Fibroblast of the aortic adventitia (primary cell): ENCODE data around the gene GAREM1. TPM values are rescaled to one million over a fixed set of nuclear protein-coding genes. Genes with fewer than 3 reads are reported as not detected.

Experiments used
- DNase-seq: peaks from one replicate; pipeline ENCODE4 v3.0.0-alpha.2; 2010; ENCODE audit warnings: low read depth
- H3K4me3 ChIP-seq: 2 replicates; pipeline ENCODE4 v1.5.1; 2011; ENCODE audit warnings: low read depth, mild to moderate bottlenecking, control low read depth, low read length, moderate library complexity
- total RNA-seq: library from RNA; depleted of rRNA; stranded (reverse); fragments of >200 nt; gene quantifications from 2 replicates; pipeline ENCODE4 v1.2.3, GENCODE V29; 2012; ENCODE audit warnings: low replicate concordance
- TF ChIP-seq, protein P1 (sequence below): IDR thresholded peaks from 2 replicates; pipeline ENCODE4 v1.5.1; 2011; ENCODE audit warnings: mild to moderate bottlenecking, low read length, control low read depth, inconsistent platforms; ENCODE audit not compliant: insufficient read depth

Gene GAREM1
- total RNA-seq, 1 donor, result 5.5 TPM

DNA sequence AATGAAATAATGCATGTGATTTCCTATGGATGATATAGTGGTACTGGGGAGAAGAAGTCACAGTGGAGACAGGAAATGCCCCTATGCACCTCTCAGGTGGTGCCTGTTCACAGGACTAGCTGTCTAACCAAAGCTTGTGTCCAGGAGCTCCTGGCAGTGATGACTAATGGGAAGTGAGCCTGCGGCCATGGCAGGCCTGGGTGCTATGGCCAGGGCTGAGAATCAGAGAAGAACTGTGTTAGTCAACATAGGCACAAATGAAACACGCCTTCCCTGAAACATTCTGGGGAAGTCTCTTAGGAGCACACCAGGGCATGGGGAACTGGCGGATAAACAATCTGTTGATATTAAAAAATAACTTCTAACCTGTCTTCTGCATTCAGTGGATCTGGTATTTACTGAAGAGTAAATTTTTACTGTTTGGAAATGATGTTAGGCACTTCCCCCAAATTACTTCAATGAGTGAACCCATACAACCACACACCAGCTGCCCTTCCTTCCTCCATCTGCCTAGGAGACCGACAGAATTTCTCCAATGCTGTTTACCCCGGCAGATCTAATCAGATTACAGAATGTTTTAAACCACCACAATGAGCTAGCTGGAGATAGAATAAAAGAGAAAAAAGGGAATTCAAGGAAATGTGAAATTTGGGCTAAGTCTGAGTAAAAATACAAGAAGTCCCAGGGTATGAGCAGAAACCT lies 213.4 kb downstream of the GAREM1 start:
- H3K4me3 ChIP-seq, result no peak overlapping the region
- TF ChIP-seq, protein P1, sequence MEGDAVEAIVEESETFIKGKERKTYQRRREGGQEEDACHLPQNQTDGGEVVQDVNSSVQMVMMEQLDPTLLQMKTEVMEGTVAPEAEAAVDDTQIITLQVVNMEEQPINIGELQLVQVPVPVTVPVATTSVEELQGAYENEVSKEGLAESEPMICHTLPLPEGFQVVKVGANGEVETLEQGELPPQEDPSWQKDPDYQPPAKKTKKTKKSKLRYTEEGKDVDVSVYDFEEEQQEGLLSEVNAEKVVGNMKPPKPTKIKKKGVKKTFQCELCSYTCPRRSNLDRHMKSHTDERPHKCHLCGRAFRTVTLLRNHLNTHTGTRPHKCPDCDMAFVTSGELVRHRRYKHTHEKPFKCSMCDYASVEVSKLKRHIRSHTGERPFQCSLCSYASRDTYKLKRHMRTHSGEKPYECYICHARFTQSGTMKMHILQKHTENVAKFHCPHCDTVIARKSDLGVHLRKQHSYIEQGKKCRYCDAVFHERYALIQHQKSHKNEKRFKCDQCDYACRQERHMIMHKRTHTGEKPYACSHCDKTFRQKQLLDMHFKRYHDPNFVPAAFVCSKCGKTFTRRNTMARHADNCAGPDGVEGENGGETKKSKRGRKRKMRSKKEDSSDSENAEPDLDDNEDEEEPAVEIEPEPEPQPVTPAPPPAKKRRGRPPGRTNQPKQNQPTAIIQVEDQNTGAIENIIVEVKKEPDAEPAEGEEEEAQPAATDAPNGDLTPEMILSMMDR, result no peak
- no peak for DNase-seq

DNA sequence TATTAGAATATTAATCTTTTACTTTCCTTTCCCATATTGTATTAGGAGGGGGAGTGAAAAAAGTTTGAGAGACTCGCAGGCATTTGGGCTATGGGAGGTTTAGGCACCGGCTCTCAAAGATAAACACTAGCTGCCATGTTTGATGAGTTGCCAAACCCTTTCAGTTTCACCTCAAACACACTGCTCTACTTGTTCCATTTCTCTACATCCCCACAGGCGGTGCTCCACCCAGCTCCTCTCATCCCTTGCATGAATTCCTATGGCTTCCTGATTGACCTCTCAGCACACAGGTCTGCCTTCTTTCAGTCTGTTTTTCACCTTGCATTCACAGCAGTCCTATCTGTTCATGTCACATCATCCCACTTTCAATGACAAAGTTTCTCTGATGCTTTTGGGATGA lies 215.1 kb downstream of the GAREM1 start:
- TF ChIP-seq, protein P1, result no peak
- no peak for DNase-seq
- no peak overlapping the region for H3K4me3 ChIP-seq

- no peak overlapping the region for H3K4me3 ChIP-seq
- TF ChIP-seq, protein P1, result no peak
- no peak for DNase-seq
Measured at GRCh38 chr18:32252141-32252860, 218.4 kb downstream of the GAREM1 start.

GRCh38 chr18:32251466-32251865 lies 219.2 kb downstream of the GAREM1 start:
- TF ChIP-seq, protein P1, result no peak
- no peak for DNase-seq
- H3K4me3 ChIP-seq, result no peak overlapping the region

GRCh38 chr18:32249147-32249929 lies 221.3 kb downstream of the GAREM1 start:
- no peak overlapping the region for H3K4me3 ChIP-seq
- DNase-seq, result no peak
- TF ChIP-seq, protein P1, result no peak

DNA sequence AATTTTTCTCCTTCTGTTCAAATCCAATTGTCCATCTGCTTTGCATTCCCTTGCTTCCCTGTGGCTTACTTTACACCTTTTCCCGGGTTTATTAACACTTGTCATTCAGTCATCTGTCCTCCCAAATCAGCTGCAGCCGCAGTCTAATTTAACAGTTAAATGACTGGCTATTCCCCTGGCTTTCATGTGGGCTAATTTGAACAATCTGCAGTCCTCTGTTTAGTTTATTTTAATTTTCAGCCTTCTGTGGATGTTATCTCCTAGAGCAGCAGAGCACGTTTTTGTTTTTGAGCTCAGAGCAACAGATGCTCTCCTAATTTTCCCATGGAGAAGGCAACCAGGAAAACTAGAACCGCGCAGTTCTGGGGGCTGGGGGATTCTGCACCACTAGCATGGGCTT lies 225.8 kb downstream of the GAREM1 start:
- TF ChIP-seq, protein P1, result no peak
- no peak overlapping the region for H3K4me3 ChIP-seq
- DNase-seq, result no peak
